HepG2 (cell line): Measurements from ENCODE around the gene INSIG1. TPM values are rescaled to one million over a fixed set of nuclear protein-coding genes. Genes with fewer than 3 reads are reported as not detected.

Source experiments
- ATAC-seq: fragments of 200-7000 bp; cut with Tn5 transposase; 3 replicates; pipeline ENCODE4 v1.9.1; 2020; ENCODE audit warnings: mild to moderate bottlenecking, moderate library complexity
- BruUV-seq: library from RNA; stranded (reverse); fragments of 400-500 nt; replicated peaks from 2 replicates; lab custom pipeline; 2021; lab: Mats Ljungman, UMichigan
- CTCF ChIA-PET: fragments of 300-600 bp; formaldehyde crosslinking; extraction: SDS; loops from one replicate; lab custom pipeline; 2021; ENCODE audit warnings: low total read pairs, inconsistent platforms, low intra/inter-chr PET ratio; lab: Yijun Ruan, JAX
- POLR2A ChIA-PET: fragments of 350-600 bp; sonication (Branson Sonifier 250); formaldehyde crosslinking; loops from one replicate; lab custom pipeline; 2020; ENCODE audit warnings: antibody characterized with exemption, inconsistent platforms; lab: Yijun Ruan, JAX
- DNase-seq: peaks from one replicate; pipeline ENCODE4 v3.0.0-alpha.2; 2015; ENCODE audit warnings: low spot score
- FAIRE-seq: peaks from 3 replicates; lab custom pipeline; 2011; peaks lifted over from hg19 to GRCh38; lab: Jason Lieb, UNC
- H2AFZ ChIP-seq: one replicate; pipeline ENCODE4 v1.6.1; 2011; ENCODE audit warnings: low read length, inconsistent platforms
- H3K27ac ChIP-seq: fragments of 300-600 bp; 3 replicates; pipeline ENCODE4 v1.8.0; 2011; ENCODE audit warnings: mixed run types, mild to moderate bottlenecking, mixed read lengths, low read length, inconsistent platforms; ENCODE audit not compliant: insufficient read depth; ENCODE audit errors: extremely low read length
- H3K27me3 ChIP-seq, 2 experiments: fragments of 200-600 bp in 1 of 2; 2 replicates in 1 of 2; 3 replicates in 1 of 2; pipeline versions ENCODE4 v1.6.0 to v1.8.0; 2011; ENCODE audit warnings: low read length in 2 of 2, mild to moderate bottlenecking in 2 of 2, moderate library complexity in 2 of 2, inconsistent platforms in 1 of 2; ENCODE audit not compliant: insufficient read depth in 2 of 2, control insufficient read depth in 1 of 2
- H3K36me3 ChIP-seq, 2 experiments: fragments of 200-600 bp in 1 of 2; replicated peaks in 1 of 2; 2 replicates in 1 of 2; 3 replicates in 1 of 2; pipeline versions ENCODE4 v1.5.1 to v1.8.0; 2011; ENCODE audit warnings: low read length in 2 of 2, inconsistent platforms in 1 of 2; ENCODE audit not compliant: insufficient read depth in 2 of 2, control insufficient read depth in 1 of 2
- H3K4me1 ChIP-seq: 2 replicates; pipeline ENCODE4 v1.5.1; 2012; ENCODE audit warnings: low read length, inconsistent platforms; ENCODE audit not compliant: insufficient read depth
- H3K4me2 ChIP-seq: 2 replicates; pipeline ENCODE4 v1.6.0; 2011; ENCODE audit warnings: low read depth, low read length, inconsistent platforms
- H3K4me3 ChIP-seq, 3 experiments: fragments of 200-600 bp in 1 of 3; sonication (generic), shearing (Covaris generic) in 1 of 3; replicated peaks in 1 of 3; 2 replicates each; pipeline ENCODE4 v1.5.1; 2011 to 2016; ENCODE audit warnings: low read length in 3 of 3, inconsistent platforms in 2 of 3, low read depth in 2 of 3, mild to moderate bottlenecking in 2 of 3, control low read depth in 1 of 3, mixed read lengths in 1 of 3; ENCODE audit not compliant: insufficient read depth in 1 of 3
- H3K79me2 ChIP-seq: one replicate; pipeline ENCODE4 v1.6.1; 2011; ENCODE audit warnings: low read length, inconsistent platforms; ENCODE audit not compliant: insufficient read depth
- H3K9ac ChIP-seq: 2 replicates; pipeline ENCODE4 v1.6.0; 2011; ENCODE audit warnings: mild to moderate bottlenecking, low read depth, low read length, inconsistent platforms; ENCODE audit not compliant: insufficient read depth
- H3K9me3 ChIP-seq: 2 replicates; pipeline ENCODE4 v1.5.1; 2012; ENCODE audit warnings: mild to moderate bottlenecking, low read length
- H4K20me1 ChIP-seq: 2 replicates; pipeline ENCODE4 v1.6.0; 2011; ENCODE audit warnings: inconsistent platforms, mild to moderate bottlenecking, low read length, moderate library complexity; ENCODE audit not compliant: insufficient read depth
- DMAP1 ChIP-seq: IDR thresholded peaks from 2 replicates; pipeline ENCODE4 v1.6.1; 2016
- ETV6 ChIP-seq: sonication (generic); formaldehyde crosslinking; conservative IDR thresholded peaks from 2 replicates; pipeline ENCODE4 v1.4.0; 2020; ENCODE audit warnings: missing genetic modification reagents
- PCBP1 ChIP-seq: fragments of 200-400 bp; formaldehyde crosslinking; IDR thresholded peaks from 2 replicates; pipeline ENCODE4 v1.6.1; 2017; ENCODE audit warnings: mild to moderate bottlenecking, low read depth, low read length, borderline replicate concordance
- SOX5 ChIP-seq: IDR thresholded peaks from 2 replicates; pipeline ENCODE4 v1.6.1; 2016; ENCODE audit warnings: borderline replicate concordance
- SP4 ChIP-seq: sonication (generic); formaldehyde crosslinking; IDR thresholded peaks from 2 replicates; pipeline ENCODE4 v1.8.1; 2023; ENCODE audit warnings: mild to moderate bottlenecking, missing genetic modification reagents
- SRF ChIP-seq: IDR thresholded peaks from 2 replicates; pipeline ENCODE4 v1.6.1; 2011; ENCODE audit warnings: mild to moderate bottlenecking, low read depth, low read length, moderate library complexity
- TCF7L2 ChIP-seq: IDR thresholded peaks from 2 replicates; pipeline ENCODE4 v1.6.1; 2011; ENCODE audit warnings: mild to moderate bottlenecking, low read depth, low read length, moderate library complexity
- YEATS4 ChIP-seq: sonication (generic); formaldehyde crosslinking; IDR thresholded peaks from 2 replicates; pipeline ENCODE4 v1.4.0; 2020; ENCODE audit warnings: missing genetic modification reagents, borderline replicate concordance
- ZFP1 ChIP-seq: IDR thresholded peaks from 2 replicates; pipeline ENCODE4 v1.6.1; 2016
- ZNF564 ChIP-seq: sonication (generic); formaldehyde crosslinking; IDR thresholded peaks from 2 replicates; pipeline ENCODE4 v1.8.1; 2023; ENCODE audit warnings: mild to moderate bottlenecking, missing genetic modification reagents
- whole genome bisulfite sequencing: methylation state at CpG from one replicate; pipeline ENCODE4 v1.1.6; 2017; ENCODE audit warnings: low lambda C conversion rate; 5-methylcytosine and 5-hydroxymethylcytosine counted together
- in situ Hi-C: cut with HindIII; loops from 2 replicates; pipeline ENCODE4 v1.10.0; 2017; ENCODE audit warnings: low pct_unique_long_range_greater_than_20kb; ENCODE audit not compliant: extremely low pct_ligation_motif_present
- intact Hi-C: fragments of 100-400 bp; cut with micrococcal nuclease; formaldehyde crosslinking; loops from one replicate; pipeline ENCODE4 v1.10.0; 2022; ENCODE audit not compliant: unreplicated experiment
- polyA plus RNA-seq, 8 experiments: library from polyadenylated mRNA; depleted of rRNA in 3 of 8; stranded (reverse) in 7 of 8; unstranded in 1 of 8; fragments of >200 nt; fragmentation: Illumina TruSeq in 4 of 8; extraction: Trizol in 4 of 8; gene quantifications; 2 replicates each; pipeline versions ENCODE4 v1.2.1 to v1.2.3, GENCODE V29; 2011 to 2016; ENCODE audit warnings: low read depth in 4 of 8, missing spikeins in 1 of 8, mixed read lengths in 1 of 8; ENCODE audit not compliant: insufficient read depth in 1 of 8
- total RNA-seq, 5 experiments: library from RNA; depleted of rRNA; stranded (reverse); fragments of >200 nt; fragmentation: Illumina TruSeq; extraction: Trizol; gene quantifications; 2 replicates each; pipeline ENCODE4 v1.2.3, GENCODE V29; 2016; ENCODE audit warnings: low read depth in 1 of 5

The INSIG1 gene
- total and polyA plus RNA-seq, 2 of the 13 experiments (the other 11 are each of a cell fraction or from before 2014, with no cell fraction given): 0.07 to 0.11 TPM

DNA sequence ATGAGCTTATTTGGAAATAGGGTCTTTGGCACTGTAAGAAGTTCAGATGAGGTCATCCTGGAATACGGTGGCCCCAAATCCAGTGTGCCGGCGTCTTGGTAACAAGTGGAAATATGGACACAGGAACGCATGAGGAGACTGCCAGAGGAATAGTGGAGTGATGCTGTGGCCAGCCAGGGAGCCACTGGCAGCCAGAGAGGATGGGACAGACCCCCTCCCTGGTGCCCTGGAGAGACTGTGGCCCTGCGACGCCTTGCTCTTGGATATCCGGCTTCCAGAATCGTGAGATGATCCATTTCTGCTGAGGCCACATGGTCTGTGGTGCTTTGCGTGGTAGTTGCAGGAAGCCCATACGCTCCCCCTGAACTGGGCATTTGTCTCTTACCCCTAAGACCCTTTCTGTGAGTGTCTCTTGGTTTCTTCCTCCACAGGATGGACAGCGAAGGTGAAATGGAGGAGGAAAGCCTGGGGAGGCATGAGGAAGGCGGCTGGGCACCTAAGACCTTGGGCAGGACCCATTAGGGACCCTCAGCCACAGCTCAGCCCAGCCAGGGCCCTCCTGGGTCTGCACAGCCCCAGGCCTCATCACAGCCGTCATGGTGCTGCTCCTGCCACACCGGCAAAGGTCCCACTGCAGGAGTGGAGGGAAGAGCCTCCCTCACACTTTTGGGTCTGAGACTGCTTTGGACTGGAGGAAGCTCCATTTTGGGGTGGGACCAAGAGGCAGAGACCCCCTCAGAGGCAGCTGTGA is 53.6 kb downstream of the INSIG1 start:
- H3K27ac ChIP-seq: no peak overlapping the region
- no peaks in the 10 kb centered on the region for H3K9me3 ChIP-seq
- no peak for ATAC-seq
- no peaks in the 10 kb centered on the region for H3K4me1 ChIP-seq
- 37% methylated on average over 6 of the region's 14 CpGs for WGBS
- H3K9ac ChIP-seq: no peak overlapping the region
- H3K4me3 ChIP-seq: no peak overlapping the region
- in situ Hi-C loops (no loop called here), intact Hi-C loops (no loop called here)
- H3K79me2 ChIP-seq: no peaks in the 10 kb centered on the region
- H3K27me3 ChIP-seq: peaks cover 2 to 15% of the 10 kb centered on the region in 2 experiments; a peak in 3 of 5 replicates
- TF ChIP-seq ZNF564 (CRISPR knock-in tag) (no peak), TCF7L2 (no peak), SRF (no peak), DMAP1 (CRISPR knock-in tag) (no peak), PCBP1 (no peak), YEATS4 (CRISPR knock-in tag) (no peak), ETV6 (CRISPR knock-in tag) (no peak), ZFP1 (no peak), SOX5 (CRISPR knock-in tag) (no peak), SP4 (CRISPR knock-in tag) (no peak)
- TF ChIP-seq, all 625 proteins: peak for 0
- DNase-seq: no peak
- H4K20me1 ChIP-seq: no peaks in the 10 kb centered on the region
- no peak overlapping the region for H2AFZ ChIP-seq
- no peak overlapping the region for H3K4me2 ChIP-seq
- CTCF ChIA-PET: no interaction called here
- no peak for FAIRE-seq
- H3K36me3 ChIP-seq: no peaks in the 10 kb centered on the region
- POLR2A ChIA-PET: no interaction called here
- BruUV-seq: no TSS peak
